ENCODE results near the gene ANKRD63.

DNA sequence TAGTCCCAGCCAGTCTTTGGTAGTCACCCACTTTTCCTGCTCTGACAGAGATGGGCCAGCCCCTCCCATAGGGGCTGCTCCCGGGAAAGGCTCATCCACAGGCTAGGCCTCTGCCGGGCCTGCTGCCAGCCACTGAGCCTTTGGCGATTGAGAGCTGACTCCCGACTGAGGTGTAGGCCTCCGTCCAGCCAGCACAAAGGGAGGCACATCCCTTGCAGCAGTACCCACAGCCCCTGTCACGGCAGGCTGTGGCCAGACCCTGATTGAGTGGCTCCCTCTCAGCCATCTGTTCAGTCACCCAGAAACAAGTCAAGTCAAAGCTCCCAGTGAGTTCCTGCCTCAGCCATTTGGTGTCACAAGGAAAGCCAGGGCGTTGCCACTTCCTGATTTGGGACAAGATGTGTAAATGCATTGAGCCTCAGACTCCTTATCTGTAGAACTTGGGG is 50.2 kb downstream of the ANKRD63 start:
- TF ChIP-seq EZH2phosphoT487 (IDR thresholded peaks at IDR 0.05) (no peak), EZH2 (IDR thresholded peaks at IDR 0.05) (no peak)
- TF ChIP-seq, protein P1, sequence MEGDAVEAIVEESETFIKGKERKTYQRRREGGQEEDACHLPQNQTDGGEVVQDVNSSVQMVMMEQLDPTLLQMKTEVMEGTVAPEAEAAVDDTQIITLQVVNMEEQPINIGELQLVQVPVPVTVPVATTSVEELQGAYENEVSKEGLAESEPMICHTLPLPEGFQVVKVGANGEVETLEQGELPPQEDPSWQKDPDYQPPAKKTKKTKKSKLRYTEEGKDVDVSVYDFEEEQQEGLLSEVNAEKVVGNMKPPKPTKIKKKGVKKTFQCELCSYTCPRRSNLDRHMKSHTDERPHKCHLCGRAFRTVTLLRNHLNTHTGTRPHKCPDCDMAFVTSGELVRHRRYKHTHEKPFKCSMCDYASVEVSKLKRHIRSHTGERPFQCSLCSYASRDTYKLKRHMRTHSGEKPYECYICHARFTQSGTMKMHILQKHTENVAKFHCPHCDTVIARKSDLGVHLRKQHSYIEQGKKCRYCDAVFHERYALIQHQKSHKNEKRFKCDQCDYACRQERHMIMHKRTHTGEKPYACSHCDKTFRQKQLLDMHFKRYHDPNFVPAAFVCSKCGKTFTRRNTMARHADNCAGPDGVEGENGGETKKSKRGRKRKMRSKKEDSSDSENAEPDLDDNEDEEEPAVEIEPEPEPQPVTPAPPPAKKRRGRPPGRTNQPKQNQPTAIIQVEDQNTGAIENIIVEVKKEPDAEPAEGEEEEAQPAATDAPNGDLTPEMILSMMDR (IDR thresholded peaks at IDR 0.05) = no peak
